Activated T-helper 1 cell treated with anti-CD3 and anti-CD28 coated beads, Interleukin-12 subunit alpha, Interleukin-12 subunit beta, Interleukin-2, Interleukin-4 antibody, amounts not matched to agents 30 ng/mL and 10 ng/mL and 1 ng/mL, durations not matched to agents 14 hours and 24 hours and 36 hours (primary cell): ENCODE results near the gene ASB4. TPM values are rescaled to one million over a fixed set of nuclear protein-coding genes. Genes with fewer than 3 reads are reported as not detected.

Experiments used
- DNase-seq: peaks from one replicate; pipeline ENCODE4 v3.0.0; 2021; ENCODE audit warnings: low spot score
- H3K27ac Mint-ChIP-seq: one replicate; pipeline ENCODE4 v1.8.0; 2021; ENCODE audit warnings: mild to moderate bottlenecking, mixed read lengths
- H3K27me3 Mint-ChIP-seq: one replicate; pipeline ENCODE4 v1.8.0; 2022; ENCODE audit warnings: mild to moderate bottlenecking, moderate library complexity, mixed read lengths; ENCODE audit not compliant: insufficient read depth
- H3K36me3 Mint-ChIP-seq: one replicate; pipeline ENCODE4 v1.8.0; 2021; ENCODE audit warnings: low read depth, mixed read lengths
- H3K4me1 Mint-ChIP-seq: one replicate; pipeline ENCODE4 v1.8.0; 2021; ENCODE audit warnings: low read depth, mixed read lengths
- H3K4me3 Mint-ChIP-seq: one replicate; pipeline ENCODE4 v1.8.0; 2021; ENCODE audit warnings: mild to moderate bottlenecking, moderate library complexity, mixed read lengths
- H3K9me3 Mint-ChIP-seq: one replicate; pipeline ENCODE4 v1.8.0; 2021; ENCODE audit warnings: mixed read lengths
- intact Hi-C: fragments of 100-400 bp; cut with micrococcal nuclease; formaldehyde crosslinking; loops from one replicate; pipeline ENCODE4 v1.15.1; 2024
- total RNA-seq: library from RNA; stranded (reverse); gene quantifications from 2 replicates; pipeline ENCODE4 v1.2.3, GENCODE V29; 2022

The ASB4 gene
- total RNA-seq, 1 donor from 2014 or later, result not detected

DNA sequence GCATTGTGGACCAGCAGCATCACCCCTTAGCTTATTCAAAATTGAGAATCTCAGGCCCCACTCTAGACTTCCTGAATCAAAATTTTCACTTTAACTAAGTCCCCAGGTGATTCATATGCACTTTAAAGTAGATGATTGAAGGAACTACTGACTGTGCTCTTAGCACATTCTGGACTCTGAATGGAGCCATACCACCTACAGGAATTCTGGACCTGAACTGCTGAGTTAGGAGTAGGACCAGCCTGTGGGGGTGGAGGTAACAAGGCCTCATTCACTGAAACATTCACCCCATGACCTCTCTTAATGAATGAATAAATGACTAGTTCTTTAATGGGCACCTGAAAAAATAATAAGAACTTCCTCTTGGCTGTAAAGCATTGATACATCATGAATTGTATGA lies 103.3 kb downstream of the ASB4 start:
- no peaks in the 10 kb centered on the region for H3K4me1 Mint-ChIP-seq
- no peak overlapping the region for H3K27ac Mint-ChIP-seq
- no peak for DNase-seq
- no peaks in the 10 kb centered on the region for H3K9me3 Mint-ChIP-seq
- intact Hi-C loops, result no loop called here
- H3K4me3 Mint-ChIP-seq, result no peak overlapping the region
- H3K36me3 Mint-ChIP-seq, result no peaks in the 10 kb centered on the region
- H3K27me3 Mint-ChIP-seq, result no peaks in the 10 kb centered on the region

DNA sequence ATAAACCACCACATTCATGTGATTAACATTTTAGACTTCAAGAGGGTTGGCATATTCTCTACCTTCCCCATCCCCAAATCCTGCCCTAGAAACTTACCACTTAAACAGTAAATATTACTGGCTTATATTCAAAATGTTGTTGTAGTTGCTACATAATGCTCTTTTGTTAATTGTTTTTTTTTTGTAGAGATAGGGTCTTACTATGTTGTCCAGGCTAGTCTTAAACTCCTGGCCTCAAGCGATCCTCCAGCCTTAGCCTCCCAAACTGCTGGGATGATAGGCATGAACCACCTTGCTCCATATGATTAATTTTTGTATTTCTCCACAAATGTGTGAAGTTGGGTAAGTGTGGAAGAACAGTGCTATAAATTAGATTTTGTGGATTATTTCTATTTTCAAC lies 104.0 kb downstream of the ASB4 start:
- no peak overlapping the region for H3K4me3 Mint-ChIP-seq
- no peak for DNase-seq
- intact Hi-C loops, result no loop called here
- no peak overlapping the region for H3K27ac Mint-ChIP-seq
- H3K4me1 Mint-ChIP-seq, result no peaks in the 10 kb centered on the region
- H3K9me3 Mint-ChIP-seq, result no peaks in the 10 kb centered on the region
- H3K27me3 Mint-ChIP-seq, result peaks cover under 1% of the 10 kb centered on the region
- H3K36me3 Mint-ChIP-seq, result no peaks in the 10 kb centered on the region

Other genes with a start within 250 kb of the ASB4 start
- gene PON1, start 161.4 kb upstream of the ASB4 start, total RNA-seq, result not detected in 2 replicates
- gene PON3, start 89.6 kb upstream of the ASB4 start, total RNA-seq, result not detected in 2 replicates
- gene PON2, start 50.9 kb upstream of the ASB4 start, total RNA-seq, result 3.1 and 3.7 TPM in 2 replicates
- gene PDK4, start 110.6 kb downstream of the ASB4 start, total RNA-seq, result not detected in 2 replicates